CD4-positive, alpha-beta T cell treated with Interleukin-1 beta for 1 hour (primary cell): ENCODE results near the gene NAXD.
A peak's percentile ranks its signal among the peaks of the same experiment; 100 is the strongest.
"Not testable (repeated sequence)": the region's sequence is repeated elsewhere in the genome, so short reads cannot be mapped to it uniquely, and the experiment has no call there.

Source experiments
- DNase-seq, 2 donors: peaks; one replicate each; pipeline ENCODE4 v3.0.0-alpha.2; 2020 to 2022

The NAXD gene

GRCh38 chr13:110597041-110597689 lies 18.2 kb upstream of the NAXD start:
- DNase-seq = no peak

GRCh38 chr13:110600261-110600819 lies 15.0 kb upstream of the NAXD start:
- no peak for DNase-seq

- DNase-seq = no peak
Measured at GRCh38 chr13:110600980-110601379, 14.4 kb upstream of the NAXD start.

- DNase-seq = no peak
Measured at GRCh38 chr13:110605132-110605531, 10.2 kb upstream of the NAXD start.

GRCh38 chr13:110606281-110606680 lies 9.1 kb upstream of the NAXD start:
- DNase-seq = not testable (repeated sequence)

GRCh38 chr13:110607675-110608224 lies 7.6 kb upstream of the NAXD start:
- DNase-seq = no peak

- peak in 1 of 2 donors; percentile 10 for DNase-seq
Measured at GRCh38 chr13:110610955-110611595, 4.3 kb upstream of the NAXD start.

- no peak for DNase-seq
Measured at GRCh38 chr13:110615005-110615321, 382 bp upstream of the NAXD start.

- peak; percentile 19 to 21 for DNase-seq
Measured at GRCh38 chr13:110616103-110617101, 1.1 kb downstream of the NAXD start.

- DNase-seq = no peak
Measured at GRCh38 chr13:110617321-110618072, 2.2 kb downstream of the NAXD start.

- no peak for DNase-seq
Measured at GRCh38 chr13:110618167-110618566, 2.8 kb downstream of the NAXD start.

GRCh38 chr13:110618780-110619179 lies 3.4 kb downstream of the NAXD start:
- DNase-seq = no peak

GRCh38 chr13:110620596-110620995 lies 5.3 kb downstream of the NAXD start:
- DNase-seq = no peak

GRCh38 chr13:110624766-110625756 lies 9.7 kb downstream of the NAXD start:
- no peak for DNase-seq

- DNase-seq = no peak
Measured at GRCh38 chr13:110625771-110626321, 10.5 kb downstream of the NAXD start.

- no peak for DNase-seq
Measured at GRCh38 chr13:110626521-110626920, 11.2 kb downstream of the NAXD start.

- DNase-seq = no peak
Measured at GRCh38 chr13:110627351-110627750, 12.0 kb downstream of the NAXD start.

GRCh38 chr13:110627761-110628476 lies 12.6 kb downstream of the NAXD start:
- DNase-seq = no peak

- DNase-seq = no peak
Measured at GRCh38 chr13:110628477-110628793, 13.1 kb downstream of the NAXD start.
